Stimulated activated CD8-positive, alpha-beta memory T cell treated with anti-CD3 and anti-CD28 coated beads, Interleukin-4, amount 100 ng/mL, for 1 hour (primary cell): ENCODE measurements around the gene PHF12.
"Not testable (repeated sequence)": the region's sequence is repeated elsewhere in the genome, so short reads cannot be mapped to it uniquely, and the experiment has no call there.

Experiments
- DNase-seq, 2 donors: peaks; one replicate each; pipeline ENCODE4 v3.0.0-alpha.2; 2020; ENCODE audit warnings: low read depth in 2 of 2, low spot score in 1 of 2

PHF12 gene

DNA sequence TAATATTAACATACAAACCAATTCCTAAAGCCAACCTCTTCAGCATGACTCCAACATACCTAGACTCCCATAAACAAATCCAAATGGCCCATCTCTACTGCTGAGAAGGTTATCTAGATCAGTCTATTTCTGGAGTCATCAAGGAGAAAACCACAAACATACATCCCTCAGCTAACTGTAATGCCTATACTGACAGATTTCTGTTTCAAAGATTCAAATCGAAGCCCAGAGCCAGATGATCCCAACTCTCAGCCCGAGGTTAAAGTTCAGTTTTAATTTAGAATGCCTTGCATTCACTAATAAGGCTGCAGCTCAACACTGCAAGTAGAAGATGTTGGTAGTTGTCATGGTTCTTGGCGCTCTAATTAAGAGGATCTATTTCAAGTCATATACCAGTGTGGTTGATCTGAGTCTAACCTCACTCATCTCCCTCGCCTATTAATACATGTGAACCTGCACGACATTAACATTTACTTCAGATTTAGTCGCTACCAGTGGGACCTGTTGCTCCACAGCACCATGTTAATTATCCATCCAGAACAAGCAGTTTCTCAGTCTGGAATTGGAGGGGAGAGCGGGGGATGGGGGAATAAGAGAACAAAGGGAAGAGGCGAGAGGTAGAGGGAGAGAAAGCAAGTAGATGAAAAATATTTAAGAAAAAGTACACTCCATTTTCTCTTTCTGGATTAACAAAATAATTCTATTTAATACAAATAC is 15.4 kb downstream of the PHF12 start:
- no peak for DNase-seq

DNA sequence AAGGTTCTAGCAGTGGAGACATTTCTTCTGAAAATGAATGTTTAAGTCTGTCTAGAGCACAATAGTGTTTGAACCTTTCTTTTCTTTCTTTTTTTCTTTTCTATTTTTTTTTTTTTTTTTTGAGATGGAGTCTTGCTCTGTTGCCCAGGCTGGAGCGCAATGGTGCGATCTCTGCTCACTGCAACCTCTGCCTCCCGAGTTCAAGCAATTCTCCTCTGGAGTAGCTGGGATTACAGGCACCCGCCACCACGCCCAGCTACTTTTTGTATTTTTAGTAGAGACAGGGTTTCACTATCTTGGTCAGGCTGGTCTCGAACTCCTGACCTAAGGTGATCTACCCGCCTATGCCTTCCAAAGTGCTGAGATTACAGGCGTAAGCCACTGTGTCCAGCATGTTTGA is 16.8 kb downstream of the PHF12 start:
- not testable (repeated sequence) for DNase-seq

GRCh38 chr17:28929787-28930186 is 21.5 kb downstream of the PHF12 start:
- no peak for DNase-seq

GRCh38 chr17:28928061-28928460 is 23.3 kb downstream of the PHF12 start:
- no peak for DNase-seq

- no peak for DNase-seq
Measured at GRCh38 chr17:28926786-28927185, 24.5 kb downstream of the PHF12 start.

- DNase-seq = no peak
Measured at GRCh38 chr17:28926366-28926765, 25.0 kb downstream of the PHF12 start.

- DNase-seq = peak in 1 of 2 donors; percentile 11
Measured at GRCh38 chr17:28925912-28926365, 25.4 kb downstream of the PHF12 start.

GRCh38 chr17:28920201-28920600 is 31.1 kb downstream of the PHF12 start:
- no peak for DNase-seq

GRCh38 chr17:28918295-28918694 is 33.0 kb downstream of the PHF12 start:
- DNase-seq = no peak

- DNase-seq = no peak
Measured at GRCh38 chr17:28917465-28917864, 33.9 kb downstream of the PHF12 start.

GRCh38 chr17:28917029-28917428 is 34.3 kb downstream of the PHF12 start:
- no peak for DNase-seq

DNA sequence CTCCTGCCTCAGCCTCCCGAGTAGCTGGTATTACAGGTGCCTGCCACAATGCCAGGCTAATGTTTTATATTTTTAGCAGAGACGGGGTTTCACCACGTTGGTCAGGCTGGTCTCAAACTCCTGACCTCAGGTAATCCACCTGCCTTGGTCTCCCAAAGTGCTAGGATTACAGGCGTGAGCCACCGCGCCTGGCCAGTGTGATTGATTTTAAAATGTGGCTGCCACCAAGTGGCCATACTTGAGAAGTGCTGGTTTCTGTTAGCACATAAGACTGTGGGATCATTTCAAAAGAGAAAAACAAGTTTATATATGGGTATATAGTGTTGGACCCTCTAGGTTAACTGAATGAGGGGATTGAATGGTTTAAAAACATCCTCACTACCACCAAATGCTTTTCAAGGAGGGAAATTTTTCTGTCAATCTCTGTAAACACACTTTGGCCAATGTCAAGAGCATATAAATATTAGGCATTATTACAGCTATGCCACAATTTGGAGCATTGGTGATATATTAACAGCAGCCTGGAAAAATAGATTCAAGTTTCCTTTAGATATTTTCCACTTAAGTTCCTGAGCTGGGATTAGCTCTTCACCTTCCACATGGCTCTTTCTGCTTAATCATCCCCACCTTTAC is 34.9 kb downstream of the PHF12 start:
- DNase-seq = no peak

DNA sequence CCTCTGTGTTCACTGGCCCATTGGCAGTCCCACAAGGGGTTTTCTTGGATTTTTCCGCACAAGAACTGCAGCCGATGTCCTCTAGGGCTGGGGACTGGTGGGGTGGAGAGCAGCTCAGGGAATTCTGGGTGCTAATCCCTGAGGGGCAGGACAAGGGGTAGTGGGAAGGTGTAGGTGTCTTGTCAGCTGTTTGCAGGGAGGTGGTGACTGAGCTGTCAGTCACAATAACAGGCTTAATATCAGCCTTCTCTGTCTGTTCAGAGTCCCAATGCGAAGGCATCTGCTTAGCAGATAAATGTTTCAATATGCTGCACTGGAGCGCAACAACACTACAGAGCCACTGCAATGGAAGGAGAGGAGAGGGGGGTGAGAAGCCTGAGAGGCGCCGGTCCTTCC is 38.4 kb downstream of the PHF12 start:
- no peak for DNase-seq

DNA sequence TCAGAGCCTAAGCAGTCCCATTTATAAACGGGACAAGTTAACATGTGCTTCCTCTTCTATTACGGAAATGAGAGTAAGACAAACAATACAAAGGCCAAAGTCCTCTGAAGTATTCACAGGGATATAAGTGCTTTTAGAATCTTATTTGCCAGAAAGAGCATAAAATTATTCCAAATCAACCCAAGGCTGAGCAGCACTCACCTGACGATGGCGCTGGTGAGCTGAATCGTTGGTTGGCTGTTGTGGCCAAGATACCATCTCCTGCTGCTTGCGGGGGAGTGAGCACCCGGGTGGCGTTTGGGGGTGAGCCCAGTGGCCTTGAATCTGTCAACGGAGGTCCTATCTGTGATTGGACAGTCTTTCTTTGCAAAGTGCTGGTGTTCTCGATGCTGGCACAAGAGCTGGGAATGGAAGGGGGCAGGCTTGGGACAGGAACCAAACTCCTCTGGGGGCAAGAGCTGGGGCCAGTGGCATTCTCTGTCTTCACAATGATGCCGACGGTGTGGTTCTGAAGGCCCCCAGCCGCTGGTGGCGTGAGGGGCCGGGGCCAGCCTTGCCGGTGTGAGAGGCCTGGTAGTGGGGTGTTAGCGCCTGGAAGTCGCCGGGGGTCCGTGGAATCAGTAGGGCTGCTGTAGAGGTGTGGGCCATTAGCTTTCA is 38.9 kb downstream of the PHF12 start:
- DNase-seq = no peak

- no peak for DNase-seq
Measured at GRCh38 chr17:28911411-28912045, 39.8 kb downstream of the PHF12 start.

GRCh38 chr17:28910534-28910933 is 40.8 kb downstream of the PHF12 start:
- DNase-seq = no peak

DNA sequence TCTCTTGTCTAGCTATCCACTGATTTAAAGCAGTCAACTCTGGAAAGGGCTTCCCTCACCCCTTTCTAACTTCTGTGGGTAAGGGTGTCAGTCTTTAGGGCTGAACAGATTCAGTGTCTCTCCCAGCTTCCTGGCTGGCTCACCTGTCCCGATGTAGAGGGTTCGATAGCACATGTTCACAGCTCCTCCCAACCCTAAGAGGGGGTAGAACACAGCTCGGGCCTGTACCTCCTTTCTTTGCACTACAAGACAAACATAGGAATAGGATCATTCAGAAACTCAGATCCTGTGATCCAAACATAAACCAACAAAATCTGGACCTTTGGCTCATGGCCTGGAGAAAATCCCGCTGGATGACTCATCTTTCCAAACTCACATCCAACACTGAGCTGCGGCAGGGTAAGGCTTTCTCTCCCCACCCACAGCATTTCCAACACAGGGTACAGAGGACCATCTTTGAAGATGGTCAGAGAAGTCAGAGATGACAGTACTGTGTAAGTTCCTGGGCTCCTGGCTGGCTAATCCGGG is 42.6 kb downstream of the PHF12 start:
- no peak for DNase-seq

- DNase-seq = no peak
Measured at GRCh38 chr17:28907709-28908475, 43.4 kb downstream of the PHF12 start.

DNA sequence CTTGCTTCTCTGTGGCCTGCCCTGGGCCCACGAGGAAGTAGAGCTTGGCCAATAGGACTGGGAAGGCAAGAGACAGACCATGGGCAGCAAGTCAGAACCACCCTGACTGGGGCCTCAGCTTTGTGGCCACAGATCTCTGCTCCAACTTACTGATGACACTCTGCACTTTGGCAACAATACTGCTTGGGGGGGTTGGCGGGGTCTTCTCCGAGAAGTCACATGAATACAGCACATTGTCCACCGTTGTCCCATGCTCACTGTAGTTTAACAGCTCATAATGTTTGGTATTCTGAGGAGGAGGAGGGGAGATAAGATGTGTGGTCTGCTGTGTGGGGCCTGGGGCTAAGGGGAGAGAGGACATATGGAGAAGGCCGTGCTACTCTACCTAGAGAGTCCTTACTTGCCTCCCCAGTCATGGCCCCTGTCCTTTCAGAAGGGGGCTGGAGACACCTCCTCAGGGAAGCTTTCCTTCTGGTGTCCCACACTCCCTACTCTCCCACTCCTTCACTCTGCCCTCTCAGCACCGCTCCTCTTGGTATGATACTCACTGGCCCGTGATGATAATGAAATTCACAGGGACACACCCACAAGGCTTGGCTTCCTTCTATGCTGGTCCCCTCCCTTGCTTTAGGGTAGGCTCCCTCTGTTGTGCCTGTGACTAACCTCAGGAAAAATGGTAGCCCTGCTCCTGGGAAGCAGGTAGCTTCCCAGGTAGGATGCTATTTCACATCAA is 44.4 kb downstream of the PHF12 start:
- no peak for DNase-seq

DNA sequence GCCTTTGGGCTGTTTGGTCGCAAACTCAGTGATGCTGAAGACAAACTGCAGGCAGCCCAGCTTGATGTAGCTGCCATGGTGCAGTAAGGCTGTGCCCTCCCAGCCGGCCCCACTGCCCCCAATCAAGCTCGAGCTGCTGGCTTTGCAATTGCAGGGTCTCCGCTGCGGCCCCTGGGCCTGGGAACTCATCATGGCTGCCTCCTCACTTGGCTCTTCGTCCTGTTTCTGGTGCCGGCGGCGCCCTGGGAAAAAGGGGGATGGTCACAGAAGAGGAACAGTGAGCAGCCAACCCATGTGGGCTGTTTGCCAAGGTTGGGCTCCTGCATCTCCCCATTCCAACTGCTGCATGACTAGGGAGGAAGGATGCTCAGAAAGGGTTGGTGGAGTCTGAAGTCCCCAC is 45.0 kb downstream of the PHF12 start:
- DNase-seq = no peak
